ENCODE results near the gene ASTN2. TPM values are rescaled to one million over a fixed set of nuclear protein-coding genes. Genes with fewer than 3 reads are reported as not detected.
"Not testable (repeated sequence)": the region's sequence is repeated elsewhere in the genome, so short reads cannot be mapped to it uniquely, and the experiment has no call there.

ASTN2 gene
- total and polyA plus RNA-seq, 9 of the 15 experiments (the other 6 are each of a cell fraction or from before 2014, with no cell fraction given) = 0.56 to 3.5 (median 1.9) TPM

- Histone ChIP-seq H3K4me1 (replicated peaks in 1 of 2; ENCODE audit: control insufficient read depth in 2 of 2, insufficient read depth in 2 of 2, low read length in 2 of 2) (no peaks in the 10 kb centered on the region), H3K4me3 (no peak overlapping the region), H3K36me3 (ENCODE audit: control insufficient read depth, insufficient read depth, low read length) (no peaks in the 10 kb centered on the region), H3K9me1 (ENCODE audit: control insufficient read depth, insufficient read depth, low read length) (no peaks in the 10 kb centered on the region), H3K9ac (ENCODE audit: insufficient read depth in 1 of 2, low read depth in 2 of 2, low read length in 2 of 2) (no peak overlapping the region), H3K9me3 (replicated peaks; ENCODE audit: control insufficient read depth, insufficient read depth, low read depth, low read length) (no peaks in the 10 kb centered on the region), H3K27ac (ENCODE audit: extremely low read depth, low read depth, low read length) (no peak overlapping the region), H4K20me1 (replicated peaks; ENCODE audit: control insufficient read depth, insufficient read depth, low read length) (no peaks in the 10 kb centered on the region), H3K4me2 (ENCODE audit: insufficient read depth, low read length) (no peak overlapping the region), H2AFZ (ENCODE audit: low read depth, low read length) (no peak overlapping the region), H3K79me2 (ENCODE audit: control insufficient read depth, insufficient read depth, low read length) (no peaks in the 10 kb centered on the region), H3K27me3 (ENCODE audit: control insufficient read depth in 2 of 2, insufficient read depth in 2 of 2, low read length in 2 of 2) (no peaks in the 10 kb centered on the region)
- POLR2A ChIA-PET = no interaction called here
- 6% methylated on average over 3 of the region's 3 CpGs for WGBS (ENCODE audit: insufficient coverage, low coverage, missing lambda C conversion rate)
- ATAC-seq (no peak), FAIRE-seq (no peak), DNase-seq (ENCODE audit: extremely low read depth in 1 of 4, low spot score in 3 of 4) (no peak)
- CTCF ChIA-PET (ENCODE audit: low intra/inter-chr PET ratio) = no interaction called here
- intact Hi-C loops (cut with micrococcal nuclease) = no loop called here
- BruUV-seq (replicated peaks) = no TSS peak
- TF ChIP-seq HSF4 (CRISPR knock-in tag; IDR thresholded peaks at IDR 0.05; ENCODE audit: borderline replicate concordance) = no peak
- TF ChIP-seq, protein P1, sequence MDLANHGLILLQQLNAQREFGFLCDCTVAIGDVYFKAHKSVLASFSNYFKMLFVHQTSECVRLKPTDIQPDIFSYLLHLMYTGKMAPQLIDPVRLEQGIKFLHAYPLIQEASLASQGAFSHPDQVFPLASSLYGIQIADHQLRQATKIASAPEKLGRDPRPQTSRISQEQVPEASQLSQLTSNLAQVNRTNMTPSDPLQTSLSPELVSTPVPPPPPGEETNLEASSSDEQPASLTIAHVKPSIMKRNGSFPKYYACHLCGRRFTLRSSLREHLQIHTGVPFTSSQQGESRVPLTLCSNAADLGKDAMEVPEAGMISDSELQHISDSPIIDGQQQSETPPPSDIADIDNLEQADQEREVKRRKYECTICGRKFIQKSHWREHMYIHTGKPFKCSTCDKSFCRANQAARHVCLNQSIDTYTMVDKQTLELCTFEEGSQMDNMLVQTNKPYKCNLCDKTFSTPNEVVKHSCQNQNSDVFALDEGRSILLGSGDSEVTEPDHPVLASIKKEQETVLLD (IDR thresholded peaks at IDR 0.05) = no peak
- in situ Hi-C loops (cut with MboI) = no loop called here
Observed at GRCh38 chr9:117072216-117072615, 342.6 kb downstream of the ASTN2 start.

DNA sequence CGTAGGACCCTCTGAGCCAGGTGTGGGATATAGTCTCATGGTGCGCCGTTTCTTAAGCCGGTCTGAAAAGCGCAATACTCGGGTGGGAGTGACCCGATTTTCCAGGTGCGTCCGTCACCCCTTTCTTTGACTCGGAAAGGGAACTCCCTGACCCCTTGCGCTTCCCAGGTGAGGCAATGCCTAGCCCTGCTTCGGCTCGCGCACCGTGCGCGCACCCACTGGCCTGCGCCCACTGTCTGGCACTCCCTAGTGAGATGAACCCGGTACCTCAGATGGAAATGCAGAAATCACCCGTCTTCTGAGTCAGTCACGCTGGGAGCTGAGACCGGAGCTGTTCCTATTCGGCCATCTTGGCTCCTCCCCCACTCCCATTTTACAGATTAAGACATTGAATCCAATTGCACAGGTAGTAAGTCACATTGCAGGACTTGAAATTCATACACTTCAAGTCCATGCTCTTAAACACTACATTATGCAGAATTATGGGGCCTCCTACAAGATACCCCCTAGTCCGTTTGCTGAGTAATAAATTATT is 343.1 kb downstream of the ASTN2 start:
- H3K9me1 ChIP-seq (ENCODE audit: control insufficient read depth, insufficient read depth, low read length); H3K79me2 ChIP-seq (ENCODE audit: control insufficient read depth, insufficient read depth, low read length); H3K27ac ChIP-seq (ENCODE audit: extremely low read depth, low read depth, low read length); H3K4me3 ChIP-seq; ATAC-seq; DNase-seq (ENCODE audit: extremely low read depth in 1 of 4, low spot score in 3 of 4); H3K9me3 ChIP-seq (replicated peaks; ENCODE audit: control insufficient read depth, insufficient read depth, low read depth, low read length); in situ Hi-C loops (cut with MboI); H3K9ac ChIP-seq (ENCODE audit: insufficient read depth in 1 of 2, low read depth in 2 of 2, low read length in 2 of 2); H2AFZ ChIP-seq (ENCODE audit: low read depth, low read length); BruUV-seq (replicated peaks); intact Hi-C loops (cut with micrococcal nuclease); H3K36me3 ChIP-seq (ENCODE audit: control insufficient read depth, insufficient read depth, low read length); POLR2A ChIA-PET; H4K20me1 ChIP-seq (replicated peaks; ENCODE audit: control insufficient read depth, insufficient read depth, low read length); FAIRE-seq; H3K4me2 ChIP-seq (ENCODE audit: insufficient read depth, low read length); H3K27me3 ChIP-seq (ENCODE audit: control insufficient read depth in 2 of 2, insufficient read depth in 2 of 2, low read length in 2 of 2); H3K4me1 ChIP-seq (replicated peaks in 1 of 2; ENCODE audit: control insufficient read depth in 2 of 2, insufficient read depth in 2 of 2, low read length in 2 of 2); CTCF ChIA-PET (ENCODE audit: low intra/inter-chr PET ratio): not testable (repeated sequence)
- 2% methylated on average over 11 of the region's 24 CpGs for WGBS (ENCODE audit: insufficient coverage, low coverage, missing lambda C conversion rate)

Measured in K562 (cell line).